ENCODE measurements around the gene SLIT1.

SLIT1 gene

DNA sequence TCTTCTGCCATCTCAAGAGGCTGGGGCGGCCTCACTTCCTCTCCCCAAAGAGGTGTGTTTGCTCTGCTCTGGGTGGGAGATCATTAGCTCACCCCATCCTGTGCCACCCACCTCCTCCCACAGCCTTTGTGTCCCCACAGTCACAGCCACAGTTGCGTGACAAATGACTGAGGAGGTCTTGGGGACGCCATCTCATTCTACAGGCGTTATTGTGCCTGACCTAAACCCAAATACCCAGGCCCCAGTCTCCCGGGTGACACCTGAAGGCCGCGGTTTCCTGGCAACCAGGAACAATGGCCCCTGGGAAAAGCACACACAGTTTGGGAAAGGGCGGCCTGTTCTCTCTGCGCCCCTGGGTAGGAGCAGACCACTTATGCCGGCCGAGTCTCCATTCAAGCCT lies 51.6 kb downstream of the SLIT1 start:
- FAIRE-seq (no peak), DNase-seq (ENCODE audit: insufficient read length, low spot score) (no peak)
- no peak for TF ChIP-seq POLR2A (IDR thresholded peaks at IDR 0.05; ENCODE audit: low read depth, low read length)

DNA sequence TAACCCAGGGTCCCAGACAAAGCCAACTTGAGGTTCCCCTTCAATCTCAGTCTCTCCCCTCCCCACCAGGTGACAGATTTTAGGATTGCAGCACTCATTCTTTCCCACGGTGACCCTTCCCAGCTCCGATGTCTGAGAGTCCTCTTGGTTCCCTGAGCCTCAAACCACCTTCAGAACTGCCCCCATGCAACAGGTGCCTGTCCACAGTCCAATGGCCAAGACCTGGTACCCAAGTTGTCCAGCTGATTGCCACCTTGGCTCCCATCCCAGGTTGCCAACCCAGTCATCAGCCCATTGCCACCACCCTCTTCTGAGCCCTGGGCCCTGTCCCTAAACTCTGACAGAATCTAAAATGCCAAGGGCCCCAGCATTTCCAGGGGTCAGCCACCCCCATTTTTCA lies 53.5 kb downstream of the SLIT1 start:
- no peak for TF ChIP-seq POLR2A (IDR thresholded peaks at IDR 0.05; ENCODE audit: low read depth, low read length)
- no peak for FAIRE-seq

DNA sequence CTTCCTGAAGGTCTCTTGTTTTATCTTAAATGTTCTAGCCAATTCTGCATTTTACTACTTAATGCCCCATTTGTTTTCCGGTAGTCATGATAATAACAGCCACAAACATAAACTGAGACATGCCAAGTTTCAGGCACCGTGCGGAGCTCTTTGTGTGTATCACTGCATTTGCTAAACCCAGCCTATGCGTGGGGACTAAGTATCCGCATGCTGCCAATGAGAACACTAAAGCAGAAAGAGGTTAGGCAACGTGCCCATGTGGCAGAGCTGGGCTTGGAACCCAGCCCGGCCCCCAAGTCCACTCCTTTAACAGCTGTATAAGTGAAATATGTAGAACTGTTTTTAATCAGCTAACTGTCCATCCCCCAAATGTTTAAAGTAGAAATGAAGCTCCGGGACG lies 54.1 kb downstream of the SLIT1 start:
- FAIRE-seq (no peak), DNase-seq (ENCODE audit: insufficient read length, low spot score) (no peak)
- TF ChIP-seq POLR2A (IDR thresholded peaks at IDR 0.05; ENCODE audit: low read depth, low read length) = no peak

More for the DNA sequence above, 53.5 kb downstream of the SLIT1 start:
- DNase-seq (ENCODE audit: insufficient read length, low spot score) = no peak

DNA sequence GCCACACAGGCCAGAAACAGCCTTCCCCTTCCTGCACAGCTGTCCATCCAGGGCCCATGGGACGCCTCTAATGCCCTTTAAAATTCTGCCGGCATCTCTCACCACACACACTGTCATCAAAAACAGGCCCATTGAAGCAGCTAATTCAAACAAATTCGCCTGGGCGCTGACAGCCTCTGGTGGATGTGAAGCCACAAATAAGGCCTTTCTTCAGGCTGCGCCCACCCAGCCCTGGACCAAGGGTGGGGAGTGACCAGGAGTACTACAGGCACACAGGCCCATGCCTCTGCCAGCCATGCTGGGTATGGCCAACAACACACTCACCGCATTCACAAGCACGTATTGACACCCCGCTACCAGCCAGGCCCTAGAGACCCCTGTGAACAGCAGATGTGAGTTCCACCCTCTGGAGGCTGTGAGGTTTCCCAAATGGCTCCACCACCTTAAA lies 54.6 kb downstream of the SLIT1 start:
- no peak for FAIRE-seq
- no peak for TF ChIP-seq POLR2A (IDR thresholded peaks at IDR 0.05; ENCODE audit: low read depth, low read length)
- no peak for DNase-seq (ENCODE audit: insufficient read length, low spot score)

DNA sequence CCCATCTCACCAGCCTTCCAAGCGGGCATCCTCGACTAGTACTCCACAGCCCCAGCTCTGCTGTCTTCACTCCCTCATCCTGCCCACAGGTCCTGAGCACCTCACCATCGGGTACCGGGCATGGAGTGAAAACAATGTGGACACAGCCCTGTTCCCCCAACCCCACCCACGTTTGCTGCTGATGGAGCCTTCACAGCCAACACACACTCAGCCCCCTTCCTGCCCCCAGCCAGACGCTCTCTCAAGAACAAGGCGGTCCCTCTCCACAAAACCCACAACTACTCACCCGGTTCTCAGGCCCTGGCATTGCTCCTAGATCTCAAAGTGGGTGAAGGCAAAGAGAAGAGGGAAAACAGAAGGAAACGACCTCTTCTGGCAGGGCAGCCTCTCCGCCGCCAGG lies 56.1 kb downstream of the SLIT1 start:
- TF ChIP-seq POLR2A (IDR thresholded peaks at IDR 0.05; ENCODE audit: low read depth, low read length) = no peak
- DNase-seq (ENCODE audit: insufficient read length, low spot score) = no peak
- no peak for FAIRE-seq

DNA sequence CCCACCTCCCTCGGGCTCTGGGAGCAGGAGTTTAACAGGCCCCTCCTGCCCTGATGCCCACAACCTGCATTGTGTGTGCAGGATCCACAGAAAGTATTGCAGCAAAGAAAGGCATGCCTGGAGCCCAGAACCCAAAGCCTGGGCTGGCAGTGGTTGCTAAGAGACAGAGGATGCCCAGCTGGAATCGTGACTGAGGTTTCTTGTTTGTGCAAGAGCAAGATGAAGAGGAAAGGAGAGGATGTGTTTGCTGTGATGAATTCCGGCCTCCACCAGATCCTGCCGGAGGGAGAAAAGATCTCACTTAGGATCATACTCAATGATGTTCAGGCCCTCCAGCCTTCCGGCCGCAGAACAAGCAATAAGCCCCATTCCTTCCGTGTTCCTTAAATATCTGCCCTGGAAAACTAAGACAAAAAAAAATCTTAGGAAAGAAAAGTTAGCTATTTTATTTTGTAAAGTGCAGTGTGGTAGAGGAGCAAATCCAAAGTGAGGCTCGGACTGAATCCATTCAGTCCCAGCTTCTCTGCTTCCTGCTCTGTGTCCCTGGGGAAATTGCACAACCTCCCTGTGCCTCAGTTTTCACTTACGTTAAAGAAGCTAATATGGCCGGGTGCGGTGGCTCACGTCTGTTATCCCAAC lies 57.1 kb downstream of the SLIT1 start:
- DNase-seq (ENCODE audit: insufficient read length, low spot score) = no peak
- no peak for FAIRE-seq
- TF ChIP-seq POLR2A (IDR thresholded peaks at IDR 0.05; ENCODE audit: low read depth, low read length) = no peak

DNA sequence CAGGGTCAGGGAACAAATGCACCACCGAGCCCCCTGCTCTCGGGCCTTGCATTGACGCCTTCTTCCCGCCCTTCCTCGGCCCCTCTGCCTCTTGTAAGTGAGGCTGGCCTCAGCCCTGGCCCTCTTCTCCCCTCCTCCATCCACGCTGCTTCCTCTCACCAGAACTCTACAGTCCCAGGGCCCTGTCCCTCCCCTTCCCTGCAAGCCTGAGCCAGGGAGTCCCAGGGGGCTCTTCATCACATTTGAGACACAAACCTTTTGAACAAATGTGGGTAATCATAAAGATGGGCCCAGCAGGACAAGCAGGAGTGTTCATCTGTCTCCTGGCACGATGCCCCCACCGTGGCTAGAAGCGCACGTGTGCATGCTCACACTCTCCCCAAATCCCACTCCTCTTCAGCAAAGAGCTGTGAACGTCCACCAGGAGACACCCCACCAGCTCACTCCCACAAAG lies 57.7 kb downstream of the SLIT1 start:
- DNase-seq (ENCODE audit: insufficient read length, low spot score) (no peak), FAIRE-seq (no peak)
- TF ChIP-seq POLR2A (IDR thresholded peaks at IDR 0.05; ENCODE audit: low read depth, low read length) = no peak

DNA sequence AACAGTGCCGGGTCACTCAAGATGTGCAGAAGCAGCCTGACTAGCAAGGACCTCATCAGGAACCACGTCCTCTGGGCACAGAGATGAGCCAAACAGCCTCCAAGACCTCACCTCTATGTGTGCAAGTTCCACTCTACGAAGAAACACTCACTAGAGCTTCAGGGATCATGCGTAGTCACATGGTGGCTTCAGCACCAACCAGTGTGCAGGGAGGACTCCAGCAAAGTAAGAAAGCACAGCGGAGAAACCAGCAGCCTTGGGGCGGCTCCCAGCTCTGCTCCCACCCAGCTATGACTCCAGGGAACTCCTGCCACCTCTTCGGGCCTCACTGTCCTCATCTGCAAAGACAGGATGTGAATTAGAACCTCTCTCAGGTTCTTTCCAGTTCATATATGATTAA lies 58.2 kb downstream of the SLIT1 start:
- no peak for DNase-seq (ENCODE audit: insufficient read length, low spot score)
- FAIRE-seq = no peak
- TF ChIP-seq POLR2A (IDR thresholded peaks at IDR 0.05; ENCODE audit: low read depth, low read length) = no peak

DNA sequence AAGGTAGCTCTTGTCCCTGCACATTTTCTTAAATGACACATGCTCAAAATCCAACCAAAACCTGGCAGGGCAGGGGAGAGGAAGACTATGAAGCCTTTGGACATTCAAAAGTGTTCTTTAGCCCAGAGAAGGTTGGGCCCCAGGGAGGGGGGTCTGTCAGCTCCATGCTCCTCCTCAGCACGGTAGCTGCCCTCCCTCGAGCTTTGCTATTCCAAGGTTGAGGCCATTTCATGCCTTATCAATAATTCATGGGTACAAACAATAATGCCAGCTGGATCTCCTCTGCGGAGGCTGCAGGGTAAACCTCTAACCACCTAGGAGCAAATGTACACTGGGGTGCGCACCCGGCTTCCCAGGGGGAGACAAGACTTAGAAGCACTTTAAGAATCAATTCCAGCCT lies 61.5 kb downstream of the SLIT1 start:
- TF ChIP-seq POLR2A (IDR thresholded peaks at IDR 0.05; ENCODE audit: low read depth, low read length) = no peak
- DNase-seq (ENCODE audit: insufficient read length, low spot score) (no peak), FAIRE-seq (no peak)

DNA sequence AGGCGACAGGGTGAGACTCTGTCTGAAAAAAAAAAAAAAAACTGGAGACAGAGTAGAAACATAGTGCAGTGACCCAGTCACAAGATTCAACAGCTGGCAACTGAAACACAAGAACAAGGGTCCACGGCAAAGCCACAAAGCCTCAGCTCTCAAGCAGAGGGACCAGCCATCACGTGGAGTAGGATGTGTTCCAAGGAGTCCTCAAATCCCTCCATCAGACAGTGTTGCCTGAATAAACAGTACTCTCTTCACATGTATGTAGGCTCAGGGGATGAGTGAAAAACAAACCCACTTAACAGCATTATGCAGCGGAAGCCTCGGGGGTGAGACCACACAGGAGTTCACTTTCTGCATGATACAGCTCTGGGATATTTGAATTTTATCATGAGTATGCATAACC lies 62.0 kb downstream of the SLIT1 start:
- FAIRE-seq = no peak
- no peak for TF ChIP-seq POLR2A (IDR thresholded peaks at IDR 0.05; ENCODE audit: low read depth, low read length)
- DNase-seq (ENCODE audit: insufficient read length, low spot score) = no peak

DNA sequence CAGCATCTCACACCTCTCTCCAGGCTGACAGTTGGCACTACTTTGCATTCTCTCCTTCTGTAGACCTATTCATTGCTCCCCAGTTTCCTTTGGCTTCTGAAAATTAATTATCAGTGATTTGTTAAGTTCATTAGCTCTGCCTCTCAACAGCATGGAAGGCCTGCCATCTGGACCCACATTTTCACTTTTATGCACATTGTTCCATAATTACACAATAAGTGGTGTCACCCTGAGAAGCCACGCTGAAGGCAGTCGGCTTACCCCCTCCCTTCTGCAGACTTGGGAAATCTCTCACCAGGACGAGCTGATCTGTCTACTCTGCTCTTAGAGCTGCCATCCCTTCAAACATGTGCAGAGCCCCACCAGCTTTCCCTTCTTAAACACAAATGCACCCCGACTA lies 64.7 kb downstream of the SLIT1 start:
- TF ChIP-seq POLR2A (IDR thresholded peaks at IDR 0.05; ENCODE audit: low read depth, low read length) = no peak
- no peak for FAIRE-seq
- DNase-seq (ENCODE audit: insufficient read length, low spot score) = no peak

DNA sequence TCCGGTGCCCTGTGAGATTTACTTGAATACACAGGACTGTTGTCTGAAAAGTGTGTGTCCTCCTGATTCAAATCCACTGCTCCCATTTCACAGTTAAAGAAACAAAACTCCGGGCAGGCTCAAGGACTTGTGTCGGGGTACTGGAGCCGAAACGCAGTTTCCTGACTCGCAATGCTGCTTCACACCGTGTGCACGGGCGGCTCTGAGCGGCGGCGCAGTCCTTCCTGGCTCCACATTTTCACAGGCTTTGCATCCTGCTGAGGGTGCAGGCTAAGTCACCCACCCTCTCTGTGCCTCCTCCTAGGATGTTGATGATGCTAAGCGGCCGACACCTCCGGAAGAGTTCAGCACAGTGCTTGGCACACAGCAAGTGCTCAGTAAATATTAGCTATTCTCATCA lies 65.4 kb downstream of the SLIT1 start:
- FAIRE-seq (no peak), DNase-seq (ENCODE audit: insufficient read length, low spot score) (no peak)
- TF ChIP-seq POLR2A (IDR thresholded peaks at IDR 0.05; ENCODE audit: low read depth, low read length) = no peak

DNA sequence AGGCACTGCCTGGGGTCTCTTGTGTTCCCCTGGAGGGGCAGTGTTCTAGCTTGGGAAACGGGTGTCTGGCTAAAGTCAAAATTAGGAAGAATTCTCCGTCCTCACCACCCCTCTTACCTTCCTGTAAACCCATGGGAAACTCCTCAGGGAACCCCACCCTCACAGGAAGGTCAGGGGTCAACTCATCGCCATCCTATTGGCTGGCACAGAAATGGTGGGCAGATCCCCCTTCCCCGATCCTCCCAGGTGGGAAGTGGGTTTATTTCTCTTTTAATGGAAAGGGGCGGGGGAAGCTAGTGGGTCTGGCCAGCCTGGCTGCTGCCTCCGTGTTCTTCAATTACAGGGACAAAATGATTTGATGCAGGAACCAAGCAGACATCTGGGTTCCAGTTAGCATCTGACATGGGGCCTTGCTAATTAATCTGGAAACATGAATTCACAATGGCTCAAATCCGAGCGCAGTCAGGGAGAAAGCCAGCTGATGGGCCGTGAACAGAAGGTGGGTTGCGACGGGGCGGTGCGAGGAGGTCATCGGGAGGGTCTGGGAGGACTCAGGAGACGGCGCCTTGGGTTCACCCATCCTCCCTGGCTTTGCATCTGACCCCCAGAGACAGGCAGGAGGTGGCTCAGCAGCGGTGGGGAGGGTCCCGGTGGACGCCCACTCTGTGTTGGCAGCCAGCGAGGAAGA lies 66.6 kb downstream of the SLIT1 start:
- DNase-seq (ENCODE audit: insufficient read length, low spot score) = no peak
- no peak for TF ChIP-seq POLR2A (IDR thresholded peaks at IDR 0.05; ENCODE audit: low read depth, low read length)

DNA sequence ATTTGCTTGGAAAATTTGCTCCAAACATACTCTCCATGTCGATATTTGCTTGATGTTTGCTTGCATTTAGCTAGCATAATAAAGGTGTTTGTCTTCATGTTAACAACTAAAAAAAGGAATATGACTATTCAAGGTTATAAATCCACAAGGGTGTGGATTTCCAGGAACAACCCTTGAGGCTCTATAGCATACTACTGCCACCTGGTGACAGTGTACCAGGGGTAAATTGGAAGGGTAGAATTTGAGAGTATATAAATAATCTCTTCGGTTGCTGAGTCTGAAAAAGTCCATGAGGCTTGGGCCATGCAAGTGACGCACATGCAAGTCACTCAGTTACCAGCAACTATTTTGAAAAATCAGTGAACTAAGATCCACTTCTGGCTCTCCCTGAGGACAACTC lies 68.4 kb downstream of the SLIT1 start:
- DNase-seq (ENCODE audit: insufficient read length, low spot score) (no peak), FAIRE-seq (no peak)
- TF ChIP-seq POLR2A (IDR thresholded peaks at IDR 0.05; ENCODE audit: low read depth, low read length) = no peak

More for the DNA sequence above, 66.6 kb downstream of the SLIT1 start:
- FAIRE-seq = no peak

DNA sequence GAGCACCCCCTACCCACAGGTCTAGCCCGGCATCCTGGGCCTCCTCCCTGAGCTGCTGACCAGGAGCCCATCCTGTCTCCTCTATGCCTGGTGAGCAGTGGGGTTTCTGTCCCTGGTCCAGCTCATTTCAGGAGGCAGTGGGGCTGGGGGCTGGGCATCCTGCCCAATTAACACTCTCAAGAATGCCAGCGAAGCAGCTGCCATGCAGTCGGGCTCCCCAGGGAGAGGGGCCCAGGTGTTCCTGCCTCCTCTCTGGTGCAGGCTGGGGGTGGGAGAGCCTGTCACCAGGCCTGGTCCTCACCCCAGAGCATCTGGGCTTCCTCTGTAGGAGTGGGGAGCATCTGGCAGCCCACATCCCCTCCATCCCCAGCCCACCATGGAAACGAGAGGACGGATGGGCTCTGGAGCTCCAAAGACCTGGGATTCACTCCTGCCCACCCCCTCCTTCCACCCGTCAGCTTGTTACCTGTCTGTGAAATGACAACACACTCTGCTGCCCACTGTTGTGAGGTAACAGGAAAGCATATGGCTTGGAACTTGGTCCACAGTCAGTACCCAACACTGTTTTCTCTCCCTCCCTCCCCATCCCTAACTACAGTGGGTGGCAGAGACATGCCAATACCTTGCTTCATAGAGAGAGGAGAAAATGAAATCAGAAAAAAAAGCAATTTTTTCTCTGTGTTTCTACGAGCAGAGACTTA lies 69.1 kb downstream of the SLIT1 start:
- FAIRE-seq (no peak), DNase-seq (ENCODE audit: insufficient read length, low spot score) (no peak)
- no peak for TF ChIP-seq POLR2A (IDR thresholded peaks at IDR 0.05; ENCODE audit: low read depth, low read length)
